Measurements from ENCODE around the gene LRRC59.
"Not testable (repeated sequence)": the region's sequence is repeated elsewhere in the genome, so short reads cannot be mapped to it uniquely, and the experiment has no call there.

The LRRC59 gene

DNA sequence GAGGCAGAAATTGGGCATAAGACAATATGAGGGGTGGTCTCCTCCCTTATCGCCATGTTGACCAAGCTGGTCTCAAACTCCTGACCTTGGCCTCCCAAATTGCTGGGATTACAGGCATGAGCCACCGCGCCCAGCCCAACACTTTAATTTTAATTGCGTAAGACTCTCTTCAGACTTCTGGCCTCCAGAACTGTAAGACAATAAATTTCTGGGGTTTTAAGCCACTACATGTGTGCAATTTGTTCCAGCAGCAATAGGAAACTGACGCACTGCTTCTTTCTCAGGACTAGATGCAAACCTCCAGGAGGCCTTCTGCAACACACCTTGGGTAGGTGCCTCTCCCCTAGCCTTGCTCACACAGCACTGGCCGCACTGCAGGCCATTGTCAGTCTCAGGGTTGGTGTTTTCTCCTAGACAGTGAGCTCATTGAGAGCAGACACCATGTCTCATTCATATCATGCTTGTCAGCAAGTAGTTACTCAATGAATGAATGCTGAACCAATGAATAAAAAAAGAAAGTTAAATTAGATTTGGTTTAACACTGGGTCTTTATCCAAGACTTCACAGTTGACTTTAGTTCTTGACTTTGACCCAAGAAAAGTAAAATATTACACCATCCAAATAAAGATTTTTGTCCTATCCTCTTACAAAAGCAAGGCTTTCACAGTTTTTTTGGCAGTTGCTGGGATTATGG lies 23.2 kb upstream of the LRRC59 start:
- in situ Hi-C loops (cut with HindIII; ENCODE audit: low pct_ligation_motif_present, low sequenced_read_pairs): no loop called here
- no peak overlapping the region for H3K4me3 ChIP-seq (ENCODE audit: low read depth, low read length)
- H3K36me3 ChIP-seq (replicated peaks): no peaks in the 10 kb centered on the region
- H3K27me3 ChIP-seq (replicated peaks): no peaks in the 10 kb centered on the region
- DNase-seq: no peak
- TF ChIP-seq, protein P1, sequence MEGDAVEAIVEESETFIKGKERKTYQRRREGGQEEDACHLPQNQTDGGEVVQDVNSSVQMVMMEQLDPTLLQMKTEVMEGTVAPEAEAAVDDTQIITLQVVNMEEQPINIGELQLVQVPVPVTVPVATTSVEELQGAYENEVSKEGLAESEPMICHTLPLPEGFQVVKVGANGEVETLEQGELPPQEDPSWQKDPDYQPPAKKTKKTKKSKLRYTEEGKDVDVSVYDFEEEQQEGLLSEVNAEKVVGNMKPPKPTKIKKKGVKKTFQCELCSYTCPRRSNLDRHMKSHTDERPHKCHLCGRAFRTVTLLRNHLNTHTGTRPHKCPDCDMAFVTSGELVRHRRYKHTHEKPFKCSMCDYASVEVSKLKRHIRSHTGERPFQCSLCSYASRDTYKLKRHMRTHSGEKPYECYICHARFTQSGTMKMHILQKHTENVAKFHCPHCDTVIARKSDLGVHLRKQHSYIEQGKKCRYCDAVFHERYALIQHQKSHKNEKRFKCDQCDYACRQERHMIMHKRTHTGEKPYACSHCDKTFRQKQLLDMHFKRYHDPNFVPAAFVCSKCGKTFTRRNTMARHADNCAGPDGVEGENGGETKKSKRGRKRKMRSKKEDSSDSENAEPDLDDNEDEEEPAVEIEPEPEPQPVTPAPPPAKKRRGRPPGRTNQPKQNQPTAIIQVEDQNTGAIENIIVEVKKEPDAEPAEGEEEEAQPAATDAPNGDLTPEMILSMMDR (IDR thresholded peaks at IDR 0.05; ENCODE audit: low read depth, low read length, missing control alignments): no peak
- H3K27ac ChIP-seq: no peak overlapping the region

DNA sequence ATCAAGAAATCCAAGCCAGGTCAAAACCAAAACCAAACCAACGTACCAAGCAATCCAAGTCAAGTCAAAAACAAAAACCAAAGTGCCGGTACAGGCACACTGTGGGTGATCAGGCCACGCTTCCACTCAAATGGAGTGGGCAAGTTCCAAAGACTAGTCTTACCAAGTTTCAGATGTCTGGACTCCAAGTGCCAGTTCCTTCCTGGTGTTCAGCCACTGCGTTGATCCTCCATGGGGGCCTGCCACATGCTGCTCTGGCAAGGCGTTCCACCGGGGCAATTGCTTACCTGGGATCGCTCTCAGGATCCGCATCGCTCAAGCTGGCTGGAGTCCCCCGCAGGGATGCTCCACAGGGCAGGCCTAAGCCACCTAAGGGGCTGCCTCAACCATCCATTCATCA lies 22.3 kb upstream of the LRRC59 start:
- in situ Hi-C loops (cut with HindIII; ENCODE audit: low pct_ligation_motif_present, low sequenced_read_pairs); DNase-seq; H3K27me3 ChIP-seq (replicated peaks); H3K36me3 ChIP-seq (replicated peaks); H3K27ac ChIP-seq; H3K4me3 ChIP-seq (ENCODE audit: low read depth, low read length): not testable (repeated sequence)

DNA sequence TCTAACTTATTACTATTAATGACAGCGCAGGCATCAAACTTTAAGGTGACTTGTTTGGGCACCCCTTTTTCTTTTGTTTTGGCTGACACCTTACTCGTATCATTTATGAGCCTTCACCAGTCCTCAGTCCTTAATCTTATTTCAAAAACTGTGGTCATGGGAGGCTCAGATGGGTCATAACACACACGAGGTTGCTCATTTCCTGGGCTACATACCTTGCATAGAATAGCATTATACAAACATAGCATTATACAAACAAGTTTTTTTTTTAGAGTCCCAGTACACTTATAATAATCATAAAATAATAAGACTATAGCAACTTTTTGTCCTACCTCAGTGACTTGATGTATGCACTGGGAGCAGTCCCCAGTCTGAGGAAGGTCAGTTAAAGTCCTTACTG lies 17.5 kb upstream of the LRRC59 start:
- TF ChIP-seq, protein P1 (IDR thresholded peaks at IDR 0.05; ENCODE audit: low read depth, low read length, missing control alignments): no peak
- DNase-seq: peak; percentile 25
- in situ Hi-C loops (cut with HindIII; ENCODE audit: low pct_ligation_motif_present, low sequenced_read_pairs): no loop called here
- Histone ChIP-seq H3K27me3 (replicated peaks) (no peaks in the 10 kb centered on the region), H3K4me3 (ENCODE audit: low read depth, low read length) (no peak overlapping the region), H3K27ac (no peak overlapping the region), H3K36me3 (replicated peaks) (no peaks in the 10 kb centered on the region)

DNA sequence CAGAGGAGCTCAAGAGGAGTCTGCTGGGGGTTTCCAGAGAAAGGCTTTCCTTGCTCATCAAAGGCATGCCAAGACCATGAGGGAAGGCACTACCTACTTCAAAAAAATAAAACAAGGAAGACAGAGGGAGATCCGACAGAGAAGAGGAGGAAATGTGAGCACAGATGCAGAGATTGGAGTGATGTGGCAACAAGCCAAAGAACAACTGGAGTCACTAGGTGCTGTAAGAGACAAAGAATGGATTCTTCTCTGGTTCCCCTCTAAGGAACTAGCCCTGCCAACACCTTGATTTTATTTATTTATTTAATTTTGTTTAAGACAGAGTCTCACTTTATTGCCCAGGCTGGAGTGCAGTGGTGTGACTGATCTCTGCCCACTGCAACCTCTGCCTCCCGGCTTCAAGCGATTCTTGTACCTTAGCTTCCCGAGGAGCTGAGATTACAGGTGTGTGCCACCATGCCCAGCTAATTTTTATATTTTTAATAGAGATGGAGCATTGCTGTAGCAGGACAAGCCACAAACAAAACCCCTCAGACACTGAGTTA lies 14.9 kb upstream of the LRRC59 start:
- Histone ChIP-seq H3K27me3 (replicated peaks) (no peaks in the 10 kb centered on the region), H3K4me3 (ENCODE audit: low read depth, low read length) (no peak overlapping the region), H3K36me3 (replicated peaks) (no peaks in the 10 kb centered on the region), H3K27ac (no peak overlapping the region)
- no peak for DNase-seq
- TF ChIP-seq, protein P1 (IDR thresholded peaks at IDR 0.05; ENCODE audit: low read depth, low read length, missing control alignments): no peak
- in situ Hi-C loops (cut with HindIII; ENCODE audit: low pct_ligation_motif_present, low sequenced_read_pairs): no loop called here

DNA sequence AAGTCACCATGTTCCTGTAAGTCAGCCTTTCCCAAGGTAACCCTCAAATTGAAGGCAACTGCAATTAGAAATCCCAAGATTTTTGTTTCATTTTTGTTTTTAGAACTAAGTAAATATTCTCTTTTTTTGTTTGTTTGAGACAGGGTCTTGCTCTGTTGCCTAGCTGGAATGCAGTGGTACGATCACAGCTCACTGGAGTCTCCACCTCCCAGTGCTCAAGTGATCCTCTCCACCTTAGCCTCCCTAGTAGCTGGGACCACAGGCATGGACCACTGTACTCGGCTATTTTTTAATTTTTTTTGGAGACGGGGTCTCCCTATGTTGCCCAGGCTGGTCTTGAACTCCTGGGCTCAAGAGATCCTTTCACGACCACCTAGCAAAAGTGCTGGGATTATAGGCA lies 10.6 kb upstream of the LRRC59 start:
- TF ChIP-seq, protein P1 (IDR thresholded peaks at IDR 0.05; ENCODE audit: low read depth, low read length, missing control alignments): no peak
- H3K36me3 ChIP-seq (replicated peaks): no peaks in the 10 kb centered on the region

DNA sequence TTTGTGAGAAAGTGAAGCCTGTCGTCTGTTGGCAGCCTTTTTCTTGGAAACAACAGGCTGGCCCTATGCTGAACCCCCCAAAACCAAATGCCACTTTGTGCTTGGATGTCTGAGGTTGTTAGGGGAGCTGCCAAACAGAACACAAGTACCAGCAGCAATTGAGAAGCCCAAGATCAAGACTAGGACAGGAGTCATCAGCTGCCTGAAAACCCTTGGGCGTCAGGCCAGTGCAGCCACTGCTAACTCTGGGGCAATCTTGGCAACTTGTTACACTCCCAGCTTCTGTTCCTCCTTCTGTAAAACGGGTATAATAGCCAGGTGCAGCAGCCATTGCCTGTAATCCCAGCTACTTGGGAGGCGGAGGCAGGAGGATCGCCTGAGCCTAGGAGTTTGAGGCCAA lies 9.3 kb upstream of the LRRC59 start:
- Histone ChIP-seq H3K36me3 (replicated peaks) (no peaks in the 10 kb centered on the region), H3K27ac (no peak overlapping the region), H3K4me3 (ENCODE audit: low read depth, low read length) (no peak overlapping the region), H3K27me3 (replicated peaks) (peaks cover 2% of the 10 kb centered on the region)
- in situ Hi-C loops (cut with HindIII; ENCODE audit: low pct_ligation_motif_present, low sequenced_read_pairs): no loop called here
- TF ChIP-seq, protein P1 (IDR thresholded peaks at IDR 0.05; ENCODE audit: low read depth, low read length, missing control alignments): no peak
- no peak for DNase-seq

More for the DNA sequence above, 10.6 kb upstream of the LRRC59 start:
- DNase-seq: no peak
- H3K27me3 ChIP-seq (replicated peaks): peaks cover 2% of the 10 kb centered on the region
- no peak overlapping the region for H3K27ac ChIP-seq
- in situ Hi-C loops (cut with HindIII; ENCODE audit: low pct_ligation_motif_present, low sequenced_read_pairs): no loop called here
- no peak overlapping the region for H3K4me3 ChIP-seq (ENCODE audit: low read depth, low read length)

DNA sequence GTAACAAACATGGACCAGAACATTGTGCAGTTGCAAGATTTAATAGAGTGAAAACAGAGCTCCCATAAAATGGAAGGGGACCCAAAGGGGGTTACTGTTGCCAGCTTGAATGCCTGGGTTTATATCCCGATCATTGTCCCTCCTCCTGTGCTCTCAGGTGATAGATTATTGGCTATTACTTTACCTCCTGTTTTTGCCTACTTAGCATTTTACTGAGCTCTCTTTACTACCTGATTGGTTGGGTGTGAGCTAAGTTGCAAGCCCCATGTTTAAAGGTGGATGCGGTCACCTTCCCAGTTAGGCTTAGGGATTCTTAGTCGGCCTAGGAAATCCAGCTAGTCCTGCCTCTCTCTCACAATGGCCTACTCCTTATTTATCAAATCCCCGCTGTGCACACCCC lies 8.0 kb upstream of the LRRC59 start:
- H3K4me3 ChIP-seq (ENCODE audit: low read depth, low read length); H3K27ac ChIP-seq; DNase-seq; H3K27me3 ChIP-seq (replicated peaks); H3K36me3 ChIP-seq (replicated peaks); in situ Hi-C loops (cut with HindIII; ENCODE audit: low pct_ligation_motif_present, low sequenced_read_pairs): not testable (repeated sequence)

DNA sequence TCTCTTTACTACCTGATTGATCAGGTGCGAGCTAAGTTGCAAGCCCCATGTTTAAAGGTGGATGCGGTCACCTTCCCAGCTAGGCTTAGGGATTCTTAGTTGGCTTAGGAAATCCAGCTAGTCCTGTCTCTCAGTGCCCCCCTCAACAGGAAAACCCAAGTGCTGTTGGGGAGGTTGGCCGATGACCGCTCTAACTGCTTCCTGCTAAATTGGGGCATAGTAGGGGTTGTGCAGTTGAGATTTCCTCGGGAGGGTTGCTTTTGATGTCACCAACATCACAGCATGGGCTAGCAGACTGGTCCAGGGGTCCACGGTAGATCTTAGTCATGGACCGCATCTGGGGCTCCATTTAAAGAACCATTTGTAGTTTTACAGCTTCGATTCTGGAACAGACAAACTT lies 2.3 kb upstream of the LRRC59 start:
- H3K27me3 ChIP-seq (replicated peaks); DNase-seq; H3K27ac ChIP-seq; in situ Hi-C loops (cut with HindIII; ENCODE audit: low pct_ligation_motif_present, low sequenced_read_pairs); H3K4me3 ChIP-seq (ENCODE audit: low read depth, low read length): not testable (repeated sequence)
- peaks cover 13% of the 10 kb centered on the region for H3K36me3 ChIP-seq (replicated peaks)

DNA sequence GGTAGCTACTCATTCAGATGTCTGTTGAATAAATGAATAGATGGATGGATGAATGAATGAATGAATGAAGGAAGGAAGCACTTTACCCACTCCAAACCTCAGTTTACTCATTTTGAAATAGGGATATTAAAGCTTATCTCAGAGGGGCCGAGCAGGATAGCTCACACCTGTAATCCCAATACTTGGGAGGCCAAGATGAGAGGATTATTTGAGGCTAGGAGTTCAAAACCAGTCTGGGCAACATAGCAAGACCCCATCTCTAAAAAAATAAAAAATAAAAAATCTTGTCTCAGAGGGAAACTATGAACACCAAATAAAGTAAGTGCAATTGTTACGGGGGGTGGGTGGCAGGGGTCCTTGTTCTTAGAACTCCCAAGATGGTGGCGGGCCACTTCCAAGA lies 1.3 kb upstream of the LRRC59 start:
- in situ Hi-C loops (cut with HindIII; ENCODE audit: low pct_ligation_motif_present, low sequenced_read_pairs); H3K27me3 ChIP-seq (replicated peaks); H3K4me3 ChIP-seq (ENCODE audit: low read depth, low read length); DNase-seq; H3K27ac ChIP-seq: not testable (repeated sequence)
- peaks cover 23% of the 10 kb centered on the region for H3K36me3 ChIP-seq (replicated peaks)
